HEK293T (cell line): ENCODE results near the gene CRYBG3.

Experiments used
- ARNT ChIP-seq: fragments of 450-650 bp; IDR thresholded peaks from 2 replicates; pipeline ENCODE4 v1.6.1; 2017; ENCODE audit warnings: mild to moderate bottlenecking
- BHLHE40 ChIP-seq: fragments of 450-650 bp; IDR thresholded peaks from 2 replicates; pipeline ENCODE4 v1.6.1; 2016; ENCODE audit warnings: mild to moderate bottlenecking, moderate library complexity, borderline replicate concordance
- CTBP1 ChIP-seq: fragments of 450-650 bp; IDR thresholded peaks from 2 replicates; pipeline ENCODE4 v1.6.1; 2016; ENCODE audit warnings: borderline replicate concordance
- ELF4 ChIP-seq: fragments of 450-650 bp; IDR thresholded peaks from 2 replicates; pipeline ENCODE4 v1.6.1; 2017; ENCODE audit warnings: antibody characterized with exemption
- FOXA1 ChIP-seq: fragments of 450-650 bp; IDR thresholded peaks from 2 replicates; pipeline ENCODE4 v1.6.1; 2016; ENCODE audit warnings: mild to moderate bottlenecking
- FOXK2 ChIP-seq: fragments of 450-650 bp; IDR thresholded peaks from 2 replicates; pipeline ENCODE4 v1.6.1; 2016; ENCODE audit warnings: mild to moderate bottlenecking
- LEF1 ChIP-seq: fragments of 450-650 bp; IDR thresholded peaks from 2 replicates; pipeline ENCODE4 v1.6.1; 2017; ENCODE audit warnings: mild to moderate bottlenecking, borderline replicate concordance
- NFRKB ChIP-seq: fragments of 450-650 bp; IDR thresholded peaks from 2 replicates; pipeline ENCODE4 v1.6.1; 2016; ENCODE audit warnings: mild to moderate bottlenecking, moderate library complexity
- SP1 ChIP-seq: fragments of 450-650 bp; IDR thresholded peaks from 2 replicates; pipeline ENCODE4 v1.6.1; 2017
- SUZ12 ChIP-seq: fragments of 450-650 bp; IDR thresholded peaks from 2 replicates; pipeline ENCODE4 v1.6.1; 2016; ENCODE audit warnings: mild to moderate bottlenecking
- TARDBP ChIP-seq: fragments of 450-650 bp; IDR thresholded peaks from 2 replicates; pipeline ENCODE4 v1.6.1; 2016
- TF ChIP-seq, protein P1 (sequence below): fragments of 450-650 bp; IDR thresholded peaks from 2 replicates; pipeline ENCODE4 v1.6.1; 2016

DNA sequence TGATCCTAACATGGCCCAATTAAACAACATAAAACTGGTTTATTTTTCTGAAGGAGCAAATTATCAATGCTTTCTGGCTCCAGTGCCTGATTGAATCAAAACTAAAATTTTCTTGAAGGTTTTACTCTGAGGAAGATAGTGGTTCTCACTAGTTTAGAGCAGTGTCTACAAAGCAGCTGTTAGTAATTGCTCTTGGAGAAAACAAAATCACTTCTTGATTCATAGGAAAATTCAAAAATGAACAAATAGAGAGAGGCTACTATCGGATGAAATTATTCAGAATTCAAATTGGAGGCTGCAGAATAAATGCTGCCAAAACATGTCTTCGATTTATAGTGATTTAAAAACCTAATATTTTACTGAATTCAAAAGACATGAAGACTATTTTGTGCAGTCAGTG is 165.5 kb downstream of the CRYBG3 start:
- TF ChIP-seq BHLHE40 (no peak), ELF4 (no peak), TARDBP (no peak), NFRKB (no peak), FOXA1 (no peak), SP1 (no peak), FOXK2 (no peak), ARNT (no peak), CTBP1 (no peak), LEF1 (no peak), SUZ12 (no peak)
- TF ChIP-seq, protein P1, sequence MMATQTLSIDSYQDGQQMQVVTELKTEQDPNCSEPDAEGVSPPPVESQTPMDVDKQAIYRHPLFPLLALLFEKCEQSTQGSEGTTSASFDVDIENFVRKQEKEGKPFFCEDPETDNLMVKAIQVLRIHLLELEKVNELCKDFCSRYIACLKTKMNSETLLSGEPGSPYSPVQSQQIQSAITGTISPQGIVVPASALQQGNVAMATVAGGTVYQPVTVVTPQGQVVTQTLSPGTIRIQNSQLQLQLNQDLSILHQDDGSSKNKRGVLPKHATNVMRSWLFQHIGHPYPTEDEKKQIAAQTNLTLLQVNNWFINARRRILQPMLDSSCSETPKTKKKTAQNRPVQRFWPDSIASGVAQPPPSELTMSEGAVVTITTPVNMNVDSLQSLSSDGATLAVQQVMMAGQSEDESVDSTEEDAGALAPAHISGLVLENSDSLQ = no peak
